ENCODE data around the gene FOXL1.

FOXL1 gene

GRCh38 chr16:86563469-86564345, 14.6 kb upstream of the FOXL1 start:
- H3K9me3 ChIP-seq (ENCODE audit: control insufficient read depth, insufficient read depth, low read length) = no peaks in the 10 kb centered on the region
- peaks cover 12% of the 10 kb centered on the region for H3K4me1 ChIP-seq (ENCODE audit: control insufficient read depth, low read length)
- H3K9me2 ChIP-seq (replicated peaks; ENCODE audit: control insufficient read depth, low read length) = no peaks in the 10 kb centered on the region
- no peaks in the 10 kb centered on the region for H3F3A ChIP-seq (ENCODE audit: control insufficient read depth, insufficient read depth)
- peak overlapping the region; percentile 56 for H3K4me2 ChIP-seq (ENCODE audit: low read length)
- H3K36me3 ChIP-seq (ENCODE audit: control insufficient read depth, low read length) = no peaks in the 10 kb centered on the region
- H3K27ac ChIP-seq (ENCODE audit: low read depth, low read length) = no peak overlapping the region
- peaks cover 12% of the 10 kb centered on the region for H3K27me3 ChIP-seq (ENCODE audit: control insufficient read depth, low read length)
- H4K20me1 ChIP-seq (ENCODE audit: control insufficient read depth, insufficient read depth, low read depth, low read length) = no peaks in the 10 kb centered on the region
- no peaks in the 10 kb centered on the region for H3K79me2 ChIP-seq (ENCODE audit: control insufficient read depth, low read length)
- peak overlapping the region; percentile 46 for H3K4me3 ChIP-seq (ENCODE audit: low read length)
- TF ChIP-seq CTCF (IDR thresholded peaks at IDR 0.05; ENCODE audit: low read depth, low read length, poor library complexity, severe bottlenecking) (peak; percentile 98), EZH2phosphoT487 (IDR thresholded peaks at IDR 0.05; ENCODE audit: borderline replicate concordance, low read length) (peak; percentile 37; the same call in 1 of the 2 replicates)

- Histone ChIP-seq H3K4me3 (ENCODE audit: low read length) (no peak overlapping the region), H3K27me3 (ENCODE audit: control insufficient read depth, low read length) (peaks cover 12% of the 10 kb centered on the region), H3K4me1 (ENCODE audit: control insufficient read depth, low read length) (peaks cover 12% of the 10 kb centered on the region), H3K9me2 (replicated peaks; ENCODE audit: control insufficient read depth, low read length) (no peaks in the 10 kb centered on the region), H3F3A (ENCODE audit: control insufficient read depth, insufficient read depth) (no peaks in the 10 kb centered on the region), H3K9me3 (ENCODE audit: control insufficient read depth, insufficient read depth, low read length) (no peaks in the 10 kb centered on the region), H3K79me2 (ENCODE audit: control insufficient read depth, low read length) (no peaks in the 10 kb centered on the region), H3K36me3 (ENCODE audit: control insufficient read depth, low read length) (no peaks in the 10 kb centered on the region), H3K27ac (ENCODE audit: low read depth, low read length) (no peak overlapping the region), H3K4me2 (ENCODE audit: low read length) (no peak overlapping the region), H4K20me1 (ENCODE audit: control insufficient read depth, insufficient read depth, low read depth, low read length) (no peaks in the 10 kb centered on the region)
- TF ChIP-seq EZH2phosphoT487 (IDR thresholded peaks at IDR 0.05; ENCODE audit: borderline replicate concordance, low read length) (no peak), CTCF (IDR thresholded peaks at IDR 0.05; ENCODE audit: low read depth, low read length, poor library complexity, severe bottlenecking) (no peak)
Measured at GRCh38 chr16:86565181-86565631, 13.1 kb upstream of the FOXL1 start.

GRCh38 chr16:86565644-86566511, 12.5 kb upstream of the FOXL1 start:
- Histone ChIP-seq H3K9me3 (ENCODE audit: control insufficient read depth, insufficient read depth, low read length) (no peaks in the 10 kb centered on the region), H3K27me3 (ENCODE audit: control insufficient read depth, low read length) (peaks cover 12% of the 10 kb centered on the region), H3F3A (ENCODE audit: control insufficient read depth, insufficient read depth) (no peaks in the 10 kb centered on the region), H3K4me3 (ENCODE audit: low read length) (no peak overlapping the region), H3K27ac (ENCODE audit: low read depth, low read length) (no peak overlapping the region), H3K36me3 (ENCODE audit: control insufficient read depth, low read length) (no peaks in the 10 kb centered on the region), H3K79me2 (ENCODE audit: control insufficient read depth, low read length) (no peaks in the 10 kb centered on the region), H3K4me1 (ENCODE audit: control insufficient read depth, low read length) (peaks cover 12% of the 10 kb centered on the region), H4K20me1 (ENCODE audit: control insufficient read depth, insufficient read depth, low read depth, low read length) (no peaks in the 10 kb centered on the region), H3K9me2 (replicated peaks; ENCODE audit: control insufficient read depth, low read length) (no peaks in the 10 kb centered on the region), H3K4me2 (ENCODE audit: low read length) (no peak overlapping the region)
- no peak for TF ChIP-seq EZH2phosphoT487 (IDR thresholded peaks at IDR 0.05; ENCODE audit: borderline replicate concordance, low read length)
- no peak for TF ChIP-seq CTCF (IDR thresholded peaks at IDR 0.05; ENCODE audit: low read depth, low read length, poor library complexity, severe bottlenecking)
